Stimulated activated CD4-positive, alpha-beta T cell treated with anti-CD3 and anti-CD28 coated beads, Interleukin-15, amount 100 ng/mL, for 24 hours (primary cell): ENCODE results near the gene RICTOR.

ENCODE experiments used
- DNase-seq: peaks from one replicate; pipeline ENCODE4 v3.0.0-alpha.2; 2020

The RICTOR gene

GRCh38 chr5:39092581-39093351 lies 18.6 kb upstream of the RICTOR start:
- no peak for DNase-seq

GRCh38 chr5:39091940-39092580 lies 17.9 kb upstream of the RICTOR start:
- no peak for DNase-seq

GRCh38 chr5:39083968-39084367 lies 9.8 kb upstream of the RICTOR start:
- DNase-seq = no peak

- DNase-seq = no peak
These were observed 8.8 kb upstream of the RICTOR start for GRCh38 chr5:39082995-39083394.

GRCh38 chr5:39080597-39081204 lies 6.5 kb upstream of the RICTOR start:
- peak; percentile 35 for DNase-seq

- DNase-seq = no peak
These were observed 6.0 kb upstream of the RICTOR start for GRCh38 chr5:39080168-39080567.

- DNase-seq = no peak
These were observed 4.9 kb upstream of the RICTOR start for GRCh38 chr5:39079147-39079546.

- DNase-seq = no peak
These were observed 2.8 kb upstream of the RICTOR start for GRCh38 chr5:39076757-39077728.

GRCh38 chr5:39076101-39076756 lies 2.0 kb upstream of the RICTOR start:
- no peak for DNase-seq

- DNase-seq = no peak
These were observed 507 bp downstream of the RICTOR start for GRCh38 chr5:39073767-39074016.

GRCh38 chr5:39072925-39073766 lies 1.1 kb downstream of the RICTOR start:
- DNase-seq = peak; percentile 64

- DNase-seq = no peak
These were observed 6.1 kb downstream of the RICTOR start for GRCh38 chr5:39068099-39068498.

- DNase-seq = no peak
These were observed 9.7 kb downstream of the RICTOR start for GRCh38 chr5:39064450-39064849.

GRCh38 chr5:39063037-39063436 lies 11.2 kb downstream of the RICTOR start:
- no peak for DNase-seq

GRCh38 chr5:39062530-39062929 lies 11.7 kb downstream of the RICTOR start:
- no peak for DNase-seq

- DNase-seq = no peak
These were observed 12.1 kb downstream of the RICTOR start for GRCh38 chr5:39062104-39062503.

GRCh38 chr5:39059064-39059463 lies 15.1 kb downstream of the RICTOR start:
- DNase-seq = no peak

GRCh38 chr5:39058178-39058921 lies 15.8 kb downstream of the RICTOR start:
- DNase-seq = no peak

GRCh38 chr5:39057734-39058133 lies 16.5 kb downstream of the RICTOR start:
- no peak for DNase-seq

- no peak for DNase-seq
These were observed 18.3 kb downstream of the RICTOR start for GRCh38 chr5:39055768-39056398.
